GM18519 (cell line): ENCODE results near the gene SEC16A.

Experiments
- ATAC-seq: cut with Tn5 transposase; IDR thresholded peaks from one replicate; pipeline ENCODE4 v1.9.1; 2021; ENCODE audit warnings: mild to moderate bottlenecking, moderate library complexity; ENCODE audit not compliant: unreplicated experiment, low FRiP score

SEC16A gene

GRCh38 chr9:136488247-136489214, 5.7 kb upstream of the SEC16A start:
- ATAC-seq, result no peak

GRCh38 chr9:136487672-136488071, 4.8 kb upstream of the SEC16A start:
- no peak for ATAC-seq

GRCh38 chr9:136486823-136487620, 4.2 kb upstream of the SEC16A start:
- no peak for ATAC-seq

- ATAC-seq, result no peak
These were observed 3.3 kb upstream of the SEC16A start for GRCh38 chr9:136486131-136486530.

- ATAC-seq, result no peak
These were observed 2.5 kb upstream of the SEC16A start for GRCh38 chr9:136485049-136486045.

- no peak for ATAC-seq
These were observed 1.6 kb upstream of the SEC16A start for GRCh38 chr9:136484153-136485048.

GRCh38 chr9:136483589-136484152, 831 bp upstream of the SEC16A start:
- ATAC-seq, result peak; percentile 53

- ATAC-seq, result no peak
These were observed 621 bp downstream of the SEC16A start for GRCh38 chr9:136482046-136482792.

GRCh38 chr9:136481558-136481957, 1.3 kb downstream of the SEC16A start:
- no peak for ATAC-seq

- ATAC-seq, result no peak
These were observed 6.3 kb downstream of the SEC16A start for GRCh38 chr9:136476369-136477150.

- ATAC-seq, result no peak
These were observed 7.6 kb downstream of the SEC16A start for GRCh38 chr9:136474974-136475865.

GRCh38 chr9:136474021-136474640, 8.7 kb downstream of the SEC16A start:
- no peak for ATAC-seq

GRCh38 chr9:136473354-136473721, 9.5 kb downstream of the SEC16A start:
- ATAC-seq, result no peak

- no peak for ATAC-seq
These were observed 10.0 kb downstream of the SEC16A start for GRCh38 chr9:136472640-136473353.

GRCh38 chr9:136471802-136472487, 10.9 kb downstream of the SEC16A start:
- ATAC-seq, result no peak
